Measurements from ENCODE around the gene METTL2B.
"Not testable (repeated sequence)": the region's sequence is repeated elsewhere in the genome, so short reads cannot be mapped to it uniquely, and the experiment has no call there.

DNA sequence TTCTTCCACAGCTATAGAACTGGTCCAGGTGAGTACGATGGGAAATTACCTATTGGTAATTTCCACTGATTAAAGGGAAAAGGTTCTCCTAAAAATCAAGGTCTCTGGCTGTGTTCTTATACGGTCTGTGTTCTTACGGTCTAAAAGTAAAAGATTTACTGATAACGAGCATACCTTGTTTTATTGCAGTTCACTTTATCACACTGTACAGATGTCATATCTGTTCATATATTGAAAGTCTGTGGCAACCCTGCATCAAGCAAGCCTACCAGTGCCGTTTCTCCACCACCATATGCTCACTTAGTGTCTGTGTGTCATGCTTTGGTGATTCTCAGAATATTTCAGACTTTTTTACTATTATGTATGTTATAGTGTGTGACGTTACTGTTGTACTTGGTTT lies 11.6 kb downstream of the METTL2B start:
- TF ChIP-seq, protein P1, sequence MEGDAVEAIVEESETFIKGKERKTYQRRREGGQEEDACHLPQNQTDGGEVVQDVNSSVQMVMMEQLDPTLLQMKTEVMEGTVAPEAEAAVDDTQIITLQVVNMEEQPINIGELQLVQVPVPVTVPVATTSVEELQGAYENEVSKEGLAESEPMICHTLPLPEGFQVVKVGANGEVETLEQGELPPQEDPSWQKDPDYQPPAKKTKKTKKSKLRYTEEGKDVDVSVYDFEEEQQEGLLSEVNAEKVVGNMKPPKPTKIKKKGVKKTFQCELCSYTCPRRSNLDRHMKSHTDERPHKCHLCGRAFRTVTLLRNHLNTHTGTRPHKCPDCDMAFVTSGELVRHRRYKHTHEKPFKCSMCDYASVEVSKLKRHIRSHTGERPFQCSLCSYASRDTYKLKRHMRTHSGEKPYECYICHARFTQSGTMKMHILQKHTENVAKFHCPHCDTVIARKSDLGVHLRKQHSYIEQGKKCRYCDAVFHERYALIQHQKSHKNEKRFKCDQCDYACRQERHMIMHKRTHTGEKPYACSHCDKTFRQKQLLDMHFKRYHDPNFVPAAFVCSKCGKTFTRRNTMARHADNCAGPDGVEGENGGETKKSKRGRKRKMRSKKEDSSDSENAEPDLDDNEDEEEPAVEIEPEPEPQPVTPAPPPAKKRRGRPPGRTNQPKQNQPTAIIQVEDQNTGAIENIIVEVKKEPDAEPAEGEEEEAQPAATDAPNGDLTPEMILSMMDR (IDR thresholded peaks at IDR 0.05; ENCODE audit: extremely low read depth in 1 of 2, insufficient read depth in 1 of 2, low read depth in 1 of 2, low read length in 2 of 2) = not testable (repeated sequence)
- not testable (repeated sequence) for TF ChIP-seq MYC (IDR thresholded peaks at IDR 0.05; ENCODE audit: low read depth, low read length); POLR2A (IDR thresholded peaks at IDR 0.05; ENCODE audit: low read depth, low read length); EZH2 (IDR thresholded peaks at IDR 0.05; ENCODE audit: borderline replicate concordance, low read depth, low read length, severe bottlenecking)
